HCT116 (cell line): ENCODE data around the gene ART1. TPM values are rescaled to one million over a fixed set of nuclear protein-coding genes. Genes with fewer than 3 reads are reported as not detected.

Experiments
- ATAC-seq: fragments of 200-7000 bp; cut with Tn5 transposase; 2 replicates; pipeline ENCODE4 v1.9.1; 2020; ENCODE audit warnings: mild to moderate bottlenecking, moderate library complexity
- BruUV-seq: library from RNA; stranded (reverse); fragments of 400-500 nt; replicated peaks from 2 replicates; lab custom pipeline; 2021; lab: Mats Ljungman, UMichigan
- CTCF ChIA-PET: fragments of 300-600 bp; sonication (Branson Sonifier 250); formaldehyde crosslinking; loops from one replicate; lab custom pipeline; 2021; ENCODE audit warnings: antibody characterized with exemption; lab: Charles Lee
- POLR2A ChIA-PET: fragments of 300-600, 350-600 bp; sonication (Branson Sonifier 250); formaldehyde crosslinking; loops from one replicate; lab custom pipeline; 2021; ENCODE audit warnings: antibody characterized with exemption; lab: Charles Lee
- RAD21 ChIA-PET, 2 experiments: fragments of 300-600 bp; sonication (Branson Sonifier 250); formaldehyde crosslinking; loops; one replicate each; lab custom pipeline; 2023; ENCODE audit warnings: low total read pairs in 2 of 2; ENCODE audit not compliant: uncharacterized antibody in 2 of 2, unreplicated experiment in 2 of 2, low non-redundant PET in 1 of 2; lab: Charles Lee
- DNase-seq: peaks from one replicate; pipeline ENCODE4 v3.0.0-alpha.2; 2010; ENCODE audit warnings: low read depth, low spot score
- H2AFZ ChIP-seq: fragments of 200-600 bp; shearing (Covaris generic), sonication (generic); 2 replicates; pipeline ENCODE4 v1.6.1; 2017; ENCODE audit warnings: low read depth, mixed run types, mixed read lengths, antibody characterized with exemption, low read length; ENCODE audit not compliant: poor library complexity, severe bottlenecking
- H3K27ac ChIP-seq: 2 replicates; pipeline ENCODE4 v1.5.1; 2012; ENCODE audit warnings: low read depth, low read length
- H3K27me3 ChIP-seq: fragments of 200-600 bp; sonication (generic); 2 replicates; pipeline ENCODE4 v1.6.1; 2016; ENCODE audit warnings: mixed run types, low read length, mixed read lengths; ENCODE audit not compliant: insufficient read depth
- H3K36me3 ChIP-seq, 2 experiments: fragments of 200-500 bp in 1 of 2; fragments of 200-600 bp in 1 of 2; sonication (Bioruptor generic) in 1 of 2; sonication (generic) in 1 of 2; 2 replicates each; pipeline versions ENCODE4 v1.5.1 to v1.6.1; 2014 to 2016; ENCODE audit warnings: low read length in 2 of 2, inconsistent platforms in 1 of 2, mixed read lengths in 1 of 2, mixed run types in 1 of 2; ENCODE audit not compliant: insufficient read depth in 2 of 2, control insufficient read depth in 1 of 2
- H3K4me1 ChIP-seq, 2 experiments: fragments of 200-600 bp in 1 of 2; sonication (generic) in 1 of 2; 2 replicates each; pipeline versions ENCODE4 v1.5.1 to v1.6.1; 2012 to 2017; ENCODE audit warnings: low read length in 2 of 2, inconsistent platforms in 1 of 2, mild to moderate bottlenecking in 1 of 2, mixed read lengths in 1 of 2, mixed run types in 1 of 2, moderate library complexity in 1 of 2; ENCODE audit not compliant: insufficient read depth in 2 of 2, control insufficient read depth in 1 of 2
- H3K4me2 ChIP-seq: fragments of 200-600 bp; sonication (generic); 2 replicates; pipeline ENCODE4 v1.6.1; 2017; ENCODE audit warnings: mixed run types, low read length, mixed read lengths
- H3K4me3 ChIP-seq, 2 experiments: fragments of 200-600 bp in 1 of 2; sonication (generic) in 1 of 2; replicated peaks in 1 of 2; 2 replicates each; pipeline ENCODE4 v1.5.1; 2011 to 2016; ENCODE audit warnings: low read length in 2 of 2, control low read depth in 1 of 2, low read depth in 1 of 2, mild to moderate bottlenecking in 1 of 2, mixed read lengths in 1 of 2, mixed run types in 1 of 2
- H3K79me2 ChIP-seq: fragments of 200-600 bp; sonication (generic); 2 replicates; pipeline ENCODE4 v1.6.1; 2017; ENCODE audit warnings: mild to moderate bottlenecking, mixed run types, low read length, moderate library complexity, mixed read lengths; ENCODE audit not compliant: insufficient read depth
- H3K9ac ChIP-seq: fragments of 200-600 bp; sonication (generic); 2 replicates; pipeline ENCODE4 v1.6.1; 2016; ENCODE audit warnings: low read length, mixed read lengths
- H3K9me2 ChIP-seq: fragments of 200-600 bp; sonication (generic), shearing (Covaris generic); 2 replicates; pipeline ENCODE4 v1.6.1; 2017; ENCODE audit warnings: mixed run types, mild to moderate bottlenecking, moderate library complexity; ENCODE audit not compliant: insufficient read depth
- H3K9me3 ChIP-seq, 2 experiments: fragments of 200-500 bp in 1 of 2; fragments of 200-600 bp in 1 of 2; sonication (Bioruptor generic) in 1 of 2; sonication (generic) in 1 of 2; 2 replicates each; pipeline ENCODE4 v1.6.1; 2014 to 2017; ENCODE audit warnings: low read length in 2 of 2, mixed read lengths in 2 of 2, inconsistent platforms in 1 of 2, low read depth in 1 of 2, mild to moderate bottlenecking in 1 of 2, mixed run types in 1 of 2, moderate library complexity in 1 of 2; ENCODE audit not compliant: control insufficient read depth in 1 of 2, insufficient read depth in 1 of 2
- H4K20me1 ChIP-seq: fragments of 200-600 bp; sonication (generic), shearing (Covaris generic); 2 replicates; pipeline ENCODE4 v1.6.1; 2017; ENCODE audit warnings: mixed run types, mild to moderate bottlenecking, moderate library complexity; ENCODE audit not compliant: insufficient read depth
- CBX3 ChIP-seq: IDR thresholded peaks from 2 replicates; pipeline ENCODE4 v1.6.1; 2012; ENCODE audit warnings: low read depth
- CEBPB ChIP-seq: IDR thresholded peaks from 2 replicates; pipeline ENCODE4 v1.6.1; 2012; ENCODE audit warnings: low read depth
- EZH2phosphoT487 ChIP-seq: fragments of 200-600 bp; IDR thresholded peaks from 2 replicates; pipeline ENCODE4 v1.6.1; 2018; ENCODE audit warnings: antibody characterized with exemption, borderline replicate concordance
- JUND ChIP-seq: IDR thresholded peaks from 2 replicates; pipeline ENCODE4 v1.6.1; 2012
- RAD21 ChIP-seq: IDR thresholded peaks from 2 replicates; pipeline ENCODE4 v1.6.1; 2012; ENCODE audit warnings: low read depth, mild to moderate bottlenecking
- SP1 ChIP-seq: IDR thresholded peaks from 2 replicates; pipeline ENCODE4 v1.6.1; 2012; ENCODE audit warnings: low read depth
- YY1 ChIP-seq: IDR thresholded peaks from 2 replicates; pipeline ENCODE4 v1.6.1; 2011; ENCODE audit warnings: low read length, low read depth, moderate library complexity, mild to moderate bottlenecking; ENCODE audit not compliant: insufficient replicate concordance; ENCODE audit errors: extremely low read depth
- intact Hi-C: fragments of 100-400 bp; cut with micrococcal nuclease; formaldehyde crosslinking; loops from 2 replicates; pipeline ENCODE4 v1.10.0; 2022
- total RNA-seq: library from RNA; stranded (reverse); gene quantifications from one replicate; pipeline ENCODE4 v1.2.1, GENCODE V29; 2021; ENCODE audit not compliant: unreplicated experiment

Gene ART1
- total RNA-seq, 1 experiment from 2014 or later, result not detected

DNA sequence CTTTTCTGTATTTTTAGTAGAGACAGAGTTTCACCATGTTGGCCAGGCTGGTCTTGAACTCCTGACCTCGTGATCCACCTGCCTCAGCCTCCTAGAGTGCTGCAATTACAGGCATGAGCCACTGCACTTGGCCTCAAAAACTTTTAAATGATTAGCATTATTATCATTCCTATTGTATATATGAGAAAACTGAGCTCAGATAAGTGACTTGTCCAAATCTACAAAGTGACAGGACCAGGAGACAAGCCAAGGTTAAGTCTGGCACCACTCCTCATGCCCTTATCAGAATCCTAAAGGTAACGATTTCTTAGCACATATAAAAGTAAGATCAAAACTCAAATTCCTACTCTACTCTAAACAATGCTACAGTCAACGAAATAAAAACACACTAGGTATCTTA, 58.5 kb downstream of the ART1 start:
- Histone ChIP-seq H3K9me2 (no peaks in the 10 kb centered on the region), H3K9ac (no peak overlapping the region), H3K4me3 (no peak overlapping the region), H3K36me3 (peaks cover 50 to 59% of the 10 kb centered on the region in 2 experiments), H3K27ac (no peak overlapping the region), H4K20me1 (0 out of 2 replicates have a peak, but pooled peaks cover 5% of the 10 kb centered on the region), H2AFZ (no peak overlapping the region), H3K4me1 (no peaks in the 10 kb centered on the region), H3K9me3 (no peaks in the 10 kb centered on the region), H3K79me2 (peaks cover 46% of the 10 kb centered on the region), H3K4me2 (no peak overlapping the region), H3K27me3 (no peaks in the 10 kb centered on the region)
- TF ChIP-seq YY1 (no peak), CBX3 (no peak), RAD21 (no peak), JUND (no peak), EZH2phosphoT487 (no peak), SP1 (no peak), CEBPB (no peak)
- POLR2A ChIA-PET, result no interaction called here
- DNase-seq, result no peak
- BruUV-seq, result no TSS peak
- RAD21 ChIA-PET, result no interaction called here
- CTCF ChIA-PET, result no interaction called here
- no peak for ATAC-seq
- intact Hi-C loops, result no loop called here

DNA sequence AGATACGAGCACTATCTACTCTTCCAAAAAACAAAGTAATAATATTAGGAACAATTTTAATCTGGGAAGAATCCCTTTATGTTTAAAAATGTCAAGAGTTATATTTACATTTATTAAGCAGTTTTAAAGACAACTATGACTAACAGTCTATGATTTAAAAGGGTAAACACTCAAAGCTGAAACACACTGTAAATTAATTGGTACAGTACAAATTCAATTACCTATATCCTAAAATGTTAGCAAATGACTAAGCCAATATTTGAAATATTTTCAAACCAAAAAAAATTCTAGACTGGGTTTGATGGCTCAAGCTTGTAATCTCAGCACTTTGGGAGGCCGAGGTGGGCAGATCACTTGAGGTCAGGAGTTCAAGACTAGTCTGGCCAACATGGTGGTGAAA, 62.2 kb downstream of the ART1 start:
- no peak for DNase-seq
- no peak overlapping the region for H3K4me3 ChIP-seq
- no peak overlapping the region for H3K9ac ChIP-seq
- ChIA-PET RAD21 (no interaction called here), CTCF (no interaction called here), POLR2A (no interaction called here)
- intact Hi-C loops, result no loop called here
- H3K9me3 ChIP-seq, result no peaks in the 10 kb centered on the region
- H4K20me1 ChIP-seq, result 0 out of 2 replicates have a peak, but pooled peaks cover 5% of the 10 kb centered on the region
- no peak for ATAC-seq
- H3K9me2 ChIP-seq, result no peaks in the 10 kb centered on the region
- no peaks in the 10 kb centered on the region for H3K27me3 ChIP-seq
- BruUV-seq, result no TSS peak
- no peaks in the 10 kb centered on the region for H3K4me1 ChIP-seq
- no peak overlapping the region for H2AFZ ChIP-seq
- H3K79me2 ChIP-seq, result peaks cover 70% of the 10 kb centered on the region
- no peak overlapping the region for H3K4me2 ChIP-seq
- peaks cover 46 to 62% of the 10 kb centered on the region in 2 experiments for H3K36me3 ChIP-seq
- H3K27ac ChIP-seq, result no peak overlapping the region
- TF ChIP-seq CBX3, result no peak
